ENCODE data around the gene CACHD1. TPM values are rescaled to one million over a fixed set of nuclear protein-coding genes. Genes with fewer than 3 reads are reported as not detected.
"Not testable (repeated sequence)": the region's sequence is repeated elsewhere in the genome, so short reads cannot be mapped to it uniquely, and the experiment has no call there.

CACHD1 gene
- total RNA-seq, 1 experiment from 2014 or later, result 16.6 TPM

DNA sequence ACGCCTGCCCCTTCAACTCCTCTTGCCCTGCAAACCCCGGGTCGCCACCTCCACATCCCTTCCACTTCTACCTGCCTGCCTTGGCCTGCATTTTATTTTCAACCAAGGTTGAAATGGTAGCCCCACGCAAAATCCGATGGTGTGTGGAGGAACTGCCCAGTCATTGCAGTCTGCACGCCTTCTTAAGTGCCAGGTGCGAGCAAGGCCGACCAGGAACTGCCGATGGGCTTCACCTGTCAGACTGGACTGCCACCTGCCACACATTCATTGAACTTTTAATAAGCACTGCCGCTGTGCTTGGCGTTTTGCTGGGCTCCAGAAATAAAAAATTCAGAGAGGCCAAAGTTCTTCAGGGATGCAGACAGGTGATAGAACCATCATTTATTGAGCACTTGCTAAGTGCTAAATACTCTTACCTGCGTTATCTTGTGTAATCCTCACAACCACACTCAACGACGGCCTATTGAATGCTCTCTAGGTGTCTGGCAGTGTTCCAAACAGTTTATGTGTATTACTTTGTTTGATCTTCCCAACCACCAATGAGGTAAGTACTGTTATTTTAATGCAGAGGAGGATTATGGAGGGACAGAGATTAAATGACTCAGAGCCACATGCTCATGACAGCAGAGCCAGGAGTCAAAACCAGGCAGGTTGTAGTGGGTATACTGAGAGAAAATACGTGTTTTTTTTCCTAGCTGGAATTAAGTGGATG lies 36.2 kb downstream of the CACHD1 start:
- ChIA-PET CTCF (no interaction called here), POLR2A (interaction anchor here (0.6 to 1.1 kb wide), 2 partner anchors 8 to 1728 kb away, joined by 3 to 5 read pairs; no protein-coding TSS in a partner anchor)
- peaks cover 13% of the 10 kb centered on the region for H3K4me1 Mint-ChIP-seq (ENCODE audit: low read depth, unreplicated experiment)
- Histone ChIP-seq H3K4me1 (0 out of 2 replicates have a peak, but pooled peaks cover 6% of the 10 kb centered on the region), H3K4me3 (ENCODE audit: low read depth, low read length) (peak overlapping the region; percentile 30), H3K9me3 (no peaks in the 10 kb centered on the region), H3K27me3 (replicated peaks; ENCODE audit: control insufficient read depth, insufficient read depth, low read length) (no peaks in the 10 kb centered on the region), H3K36me3 (ENCODE audit: control insufficient read depth, insufficient read depth, low read length) (no peaks in the 10 kb centered on the region)
- peak overlapping the region; percentile 72 for H3K27ac Mint-ChIP-seq (ENCODE audit: unreplicated experiment)
- BruUV-seq (replicated peaks), result no TSS peak
- no peaks in the 10 kb centered on the region for H3K27me3 Mint-ChIP-seq (ENCODE audit: insufficient read depth, unreplicated experiment)
- H3K4me3 Mint-ChIP-seq (ENCODE audit: unreplicated experiment), result peak overlapping the region; percentile 87
- DNase-seq, result peak; percentile 12 to 31
- no peaks in the 10 kb centered on the region for H3K9me3 Mint-ChIP-seq (ENCODE audit: unreplicated experiment)
- TF ChIP-seq, protein P1, sequence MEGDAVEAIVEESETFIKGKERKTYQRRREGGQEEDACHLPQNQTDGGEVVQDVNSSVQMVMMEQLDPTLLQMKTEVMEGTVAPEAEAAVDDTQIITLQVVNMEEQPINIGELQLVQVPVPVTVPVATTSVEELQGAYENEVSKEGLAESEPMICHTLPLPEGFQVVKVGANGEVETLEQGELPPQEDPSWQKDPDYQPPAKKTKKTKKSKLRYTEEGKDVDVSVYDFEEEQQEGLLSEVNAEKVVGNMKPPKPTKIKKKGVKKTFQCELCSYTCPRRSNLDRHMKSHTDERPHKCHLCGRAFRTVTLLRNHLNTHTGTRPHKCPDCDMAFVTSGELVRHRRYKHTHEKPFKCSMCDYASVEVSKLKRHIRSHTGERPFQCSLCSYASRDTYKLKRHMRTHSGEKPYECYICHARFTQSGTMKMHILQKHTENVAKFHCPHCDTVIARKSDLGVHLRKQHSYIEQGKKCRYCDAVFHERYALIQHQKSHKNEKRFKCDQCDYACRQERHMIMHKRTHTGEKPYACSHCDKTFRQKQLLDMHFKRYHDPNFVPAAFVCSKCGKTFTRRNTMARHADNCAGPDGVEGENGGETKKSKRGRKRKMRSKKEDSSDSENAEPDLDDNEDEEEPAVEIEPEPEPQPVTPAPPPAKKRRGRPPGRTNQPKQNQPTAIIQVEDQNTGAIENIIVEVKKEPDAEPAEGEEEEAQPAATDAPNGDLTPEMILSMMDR (IDR thresholded peaks at IDR 0.05; ENCODE audit: insufficient read depth in 1 of 2, low read depth in 1 of 2, low read length in 1 of 2, severe bottlenecking in 1 of 2, unreplicated experiment in 1 of 2), result no peak
- no peaks in the 10 kb centered on the region for H3K36me3 Mint-ChIP-seq (ENCODE audit: insufficient read depth, unreplicated experiment)
- intact Hi-C loops (cut with micrococcal nuclease; ENCODE audit: unreplicated experiment), result loop anchor here (10.0 kb wide), 1 partner anchor 149 kb away; no protein-coding TSS in a partner anchor

DNA sequence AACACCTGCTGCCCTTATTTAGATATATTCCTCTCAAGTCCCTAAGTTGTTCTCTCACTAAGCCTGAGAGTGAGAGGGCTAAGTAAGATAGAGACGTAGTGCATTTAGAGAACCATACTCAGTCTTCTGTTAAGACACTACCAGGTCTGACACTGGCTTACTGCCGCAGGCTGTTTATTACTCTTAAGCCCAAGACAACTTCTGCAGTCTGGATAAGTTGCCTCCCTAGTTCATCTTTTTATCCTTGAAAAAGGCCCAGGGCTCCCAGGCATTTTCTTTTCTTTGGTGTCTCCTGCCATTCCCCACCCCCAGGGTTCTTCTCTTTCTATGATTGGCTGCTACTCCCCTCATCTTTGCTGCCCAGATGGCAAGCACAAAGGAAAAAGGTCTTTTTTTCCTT lies 38.7 kb downstream of the CACHD1 start:
- peaks cover 14% of the 10 kb centered on the region; the same call in 1 of the 2 replicates for H3K4me1 ChIP-seq
- POLR2A ChIA-PET, result no interaction called here
- Mint-ChIP-seq H3K4me1 (ENCODE audit: low read depth, unreplicated experiment) (peaks cover 13% of the 10 kb centered on the region), H3K36me3 (ENCODE audit: insufficient read depth, unreplicated experiment) (no peaks in the 10 kb centered on the region), H3K27ac (ENCODE audit: unreplicated experiment) (no peak overlapping the region), H3K27me3 (ENCODE audit: insufficient read depth, unreplicated experiment) (no peaks in the 10 kb centered on the region), H3K9me3 (ENCODE audit: unreplicated experiment) (no peaks in the 10 kb centered on the region), H3K4me3 (ENCODE audit: unreplicated experiment) (no peak overlapping the region)
- H3K4me3 ChIP-seq (ENCODE audit: low read depth, low read length), result no peak overlapping the region
- intact Hi-C loops (cut with micrococcal nuclease; ENCODE audit: unreplicated experiment), result loop anchor here (10.0 kb wide), 1 partner anchor 146 kb away; no protein-coding TSS in a partner anchor
- no peak for DNase-seq
- H3K27me3 ChIP-seq (replicated peaks; ENCODE audit: control insufficient read depth, insufficient read depth, low read length), result no peaks in the 10 kb centered on the region
- CTCF ChIA-PET, result no interaction called here
- BruUV-seq (replicated peaks), result no TSS peak
- H3K36me3 ChIP-seq (ENCODE audit: control insufficient read depth, insufficient read depth, low read length), result no peaks in the 10 kb centered on the region; the same call in 1 of the 2 replicates
- H3K9me3 ChIP-seq, result no peaks in the 10 kb centered on the region
- TF ChIP-seq, protein P1 (IDR thresholded peaks at IDR 0.05; ENCODE audit: insufficient read depth in 1 of 2, low read depth in 1 of 2, low read length in 1 of 2, severe bottlenecking in 1 of 2, unreplicated experiment in 1 of 2), result no peak

DNA sequence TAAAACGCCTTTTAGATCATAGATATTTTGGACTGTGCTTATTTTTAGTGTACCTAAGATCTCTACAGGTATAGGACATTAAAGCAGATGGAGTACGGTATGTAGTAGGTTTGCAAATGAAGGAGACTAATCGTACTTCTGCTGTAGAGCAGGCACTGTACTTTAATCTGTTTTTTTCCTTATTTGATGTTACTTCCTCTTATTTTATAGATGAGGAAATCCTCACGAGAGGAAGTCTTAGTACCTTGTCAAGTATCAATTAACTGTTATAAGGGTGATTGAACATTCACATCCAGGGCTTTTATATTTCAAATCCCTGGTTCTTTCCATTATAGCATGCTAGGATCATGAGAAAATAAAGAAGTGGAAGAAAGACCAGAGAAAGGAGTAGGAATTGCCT lies 41.1 kb downstream of the CACHD1 start:
- H3K9me3 Mint-ChIP-seq (ENCODE audit: unreplicated experiment), result no peaks in the 10 kb centered on the region
- intact Hi-C loops (cut with micrococcal nuclease; ENCODE audit: unreplicated experiment), result no loop called here
- ChIA-PET CTCF (interaction anchor here (0.6 kb wide), 1 partner anchor 59 kb away, joined by 3 read pairs; no protein-coding TSS in a partner anchor), POLR2A (no interaction called here)
- TF ChIP-seq, protein P1 (IDR thresholded peaks at IDR 0.05; ENCODE audit: insufficient read depth in 1 of 2, low read depth in 1 of 2, low read length in 1 of 2, severe bottlenecking in 1 of 2, unreplicated experiment in 1 of 2), result no peak
- H3K4me3 ChIP-seq (ENCODE audit: low read depth, low read length), result no peak overlapping the region
- H3K4me1 Mint-ChIP-seq (ENCODE audit: low read depth, unreplicated experiment), result peaks cover 13% of the 10 kb centered on the region
- no peaks in the 10 kb centered on the region for H3K36me3 Mint-ChIP-seq (ENCODE audit: insufficient read depth, unreplicated experiment)
- no peak for DNase-seq
- H3K4me3 Mint-ChIP-seq (ENCODE audit: unreplicated experiment), result no peak overlapping the region
- no peak overlapping the region for H3K27ac Mint-ChIP-seq (ENCODE audit: unreplicated experiment)
- no peaks in the 10 kb centered on the region for H3K9me3 ChIP-seq
- H3K27me3 ChIP-seq (replicated peaks; ENCODE audit: control insufficient read depth, insufficient read depth, low read length), result no peaks in the 10 kb centered on the region
- no TSS peak for BruUV-seq (replicated peaks)
- no peaks in the 10 kb centered on the region for H3K27me3 Mint-ChIP-seq (ENCODE audit: insufficient read depth, unreplicated experiment)
- no peaks in the 10 kb centered on the region; the same call in 1 of the 2 replicates for H3K36me3 ChIP-seq (ENCODE audit: control insufficient read depth, insufficient read depth, low read length)
- H3K4me1 ChIP-seq, result peaks cover 29% of the 10 kb centered on the region

DNA sequence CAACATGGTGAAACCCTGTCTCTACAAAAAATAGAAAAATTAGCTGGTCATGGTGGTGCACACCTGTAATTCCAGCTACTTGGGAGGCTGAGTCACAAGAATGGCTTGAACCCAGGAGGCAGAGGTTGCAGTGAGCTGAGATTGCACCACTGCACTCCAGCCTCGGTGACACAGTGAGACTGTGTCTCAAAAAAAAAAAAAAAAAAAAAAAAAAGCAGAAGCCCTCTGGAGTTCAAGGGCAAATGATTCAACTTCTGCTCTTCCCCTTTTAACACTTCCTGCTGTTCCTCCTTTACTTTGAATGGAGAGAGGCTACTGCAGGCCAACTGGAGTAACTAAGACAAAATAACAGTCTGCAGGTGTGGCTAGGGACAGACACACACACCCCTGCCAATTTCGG lies 42.3 kb downstream of the CACHD1 start:
- H3K4me3 Mint-ChIP-seq (ENCODE audit: unreplicated experiment); CTCF ChIA-PET; DNase-seq; intact Hi-C loops (cut with micrococcal nuclease; ENCODE audit: unreplicated experiment); H3K4me3 ChIP-seq (ENCODE audit: low read depth, low read length); H3K27me3 Mint-ChIP-seq (ENCODE audit: insufficient read depth, unreplicated experiment); H3K36me3 ChIP-seq (ENCODE audit: control insufficient read depth, insufficient read depth, low read length); H3K27ac Mint-ChIP-seq (ENCODE audit: unreplicated experiment); BruUV-seq (replicated peaks); POLR2A ChIA-PET; H3K36me3 Mint-ChIP-seq (ENCODE audit: insufficient read depth, unreplicated experiment); H3K9me3 Mint-ChIP-seq (ENCODE audit: unreplicated experiment); H3K27me3 ChIP-seq (replicated peaks; ENCODE audit: control insufficient read depth, insufficient read depth, low read length); H3K9me3 ChIP-seq: not testable (repeated sequence)
- H3K4me1 ChIP-seq, result peaks cover 26% of the 10 kb centered on the region
- peaks cover 14% of the 10 kb centered on the region for H3K4me1 Mint-ChIP-seq (ENCODE audit: low read depth, unreplicated experiment)
